Esophagus (tissue), 2 donors: ENCODE data around the gene SMYD3. TPM values are rescaled to one million over a fixed set of nuclear protein-coding genes. Genes with fewer than 3 reads are reported as not detected.

ENCODE experiments used
- H3K27ac ChIP-seq, 2 donors: one replicate each; pipeline ENCODE4 v1.5.1; 2013; ENCODE audit warnings: low read depth in 2 of 2, mild to moderate bottlenecking in 2 of 2, inconsistent platforms in 1 of 2, low read length in 1 of 2, moderate library complexity in 1 of 2
- H3K27me3 ChIP-seq, 2 donors: one replicate each; pipeline ENCODE4 v1.6.1; 2013; ENCODE audit warnings: low read length in 2 of 2, control low read depth in 1 of 2, mild to moderate bottlenecking in 1 of 2; ENCODE audit not compliant: insufficient read depth in 2 of 2, control insufficient read depth in 1 of 2
- H3K36me3 ChIP-seq, 2 donors: one replicate each; pipeline ENCODE4 v1.6.1; 2013; ENCODE audit warnings: low read length in 1 of 2; ENCODE audit not compliant: control insufficient read depth in 2 of 2, insufficient read depth in 2 of 2
- H3K4me1 ChIP-seq, 2 donors: one replicate each; pipeline ENCODE4 v1.6.1; 2013; ENCODE audit warnings: low read length in 1 of 2; ENCODE audit not compliant: control insufficient read depth in 2 of 2, insufficient read depth in 2 of 2
- H3K4me3 ChIP-seq, 2 donors: one replicate each; pipeline ENCODE4 v1.5.1; 2013; ENCODE audit warnings: low read length in 2 of 2, mild to moderate bottlenecking in 2 of 2, low read depth in 1 of 2, moderate library complexity in 1 of 2
- H3K9me3 ChIP-seq, 2 donors: one replicate each; pipeline ENCODE4 v1.6.1; 2013; ENCODE audit warnings: mild to moderate bottlenecking in 2 of 2, low read depth in 1 of 2, low read length in 1 of 2, moderate library complexity in 1 of 2; ENCODE audit not compliant: control insufficient read depth in 2 of 2, insufficient read depth in 1 of 2
- WGBS, 2 donors: extraction: QIAGEN DNeasy Blood & Tissue Kit; methylation state at CpG; one replicate each; pipeline ENCODE4 v1.1.7; 2013; 5-methylcytosine and 5-hydroxymethylcytosine counted together
- polyA plus RNA-seq, 2 donors: library from polyadenylated mRNA; stranded (reverse); fragments of 200-250 nt; gene quantifications; one replicate each; pipeline ENCODE4 v1.2.3, GENCODE V29; 2013
- donor health status: healthy with polysubstance abuse.
- donor health status: Bipolar disorder and iron deficiency.

Gene SMYD3
- polyA plus RNA-seq, 2 donors, result 5.0 to 5.7 TPM

DNA sequence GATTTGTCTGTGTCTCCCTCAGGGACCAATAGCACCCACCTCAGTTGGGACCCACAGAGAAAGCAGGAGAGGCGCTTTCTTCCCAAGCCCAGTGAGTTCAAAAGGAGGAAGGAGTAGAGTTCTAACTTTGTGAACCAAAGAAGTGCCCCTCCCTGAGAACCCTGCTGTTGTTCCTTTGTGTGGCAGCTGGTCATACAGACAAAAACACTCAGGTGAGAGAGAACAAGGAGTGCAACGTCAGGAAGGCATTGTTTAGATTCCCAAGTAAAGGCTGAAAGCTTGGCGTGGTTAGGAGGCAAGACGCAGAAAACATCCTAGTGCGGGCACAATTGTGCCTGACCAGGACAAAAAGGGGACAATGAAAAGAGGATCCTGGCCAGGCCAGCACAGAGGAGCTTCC is 697.7 kb downstream of the SMYD3 start:
- WGBS, 2 donors, result 87 to 90% methylated on average over 5 of the region's 5 CpGs
- Histone ChIP-seq H3K36me3 (no peaks in the 10 kb centered on the region), H3K4me3 (no peak overlapping the region), H3K9me3 (no peaks in the 10 kb centered on the region), H3K27ac (no peak overlapping the region), H3K4me1 (peaks cover 0 to 2% of the 10 kb centered on the region in 2 donors), H3K27me3 (no peaks in the 10 kb centered on the region)

DNA sequence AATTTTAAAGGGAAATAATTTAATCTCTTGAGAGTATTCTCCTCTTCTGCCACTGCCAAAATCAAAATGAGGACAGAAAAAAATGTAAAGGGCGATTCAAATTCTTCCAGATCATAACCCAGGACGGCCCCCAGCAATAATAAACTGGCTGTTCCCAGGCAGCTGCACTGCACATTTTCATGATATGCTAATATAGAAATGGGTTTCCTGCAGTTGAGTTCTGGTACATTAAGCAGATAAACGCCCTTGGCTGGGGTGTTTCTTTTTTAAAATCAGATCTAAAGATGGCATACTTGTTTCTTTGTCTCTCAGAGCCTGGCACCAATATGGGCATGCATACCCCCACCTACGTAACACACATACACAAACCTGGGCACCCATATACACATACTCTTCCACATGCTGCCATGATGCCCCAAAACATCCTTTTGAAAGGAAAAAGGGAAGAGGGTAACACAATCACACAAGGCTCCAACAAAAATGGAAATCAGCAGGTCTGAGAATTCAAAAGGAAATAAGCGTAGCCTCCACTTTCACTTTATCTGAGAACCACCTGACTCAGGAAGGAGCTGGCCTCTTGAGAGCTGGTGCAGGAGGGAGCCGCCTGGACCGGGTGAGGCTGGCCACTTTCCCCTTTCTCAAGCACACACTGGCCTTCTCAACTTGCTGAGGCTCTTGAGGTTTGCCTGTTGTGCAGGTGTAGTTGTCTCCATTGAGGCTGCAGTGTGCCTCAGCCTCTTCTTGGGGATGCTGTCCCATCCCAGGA is 698.9 kb downstream of the SMYD3 start:
- Histone ChIP-seq H3K4me3 (no peak overlapping the region), H3K9me3 (no peaks in the 10 kb centered on the region), H3K27ac (no peak overlapping the region), H3K36me3 (no peaks in the 10 kb centered on the region), H3K4me1 (peaks cover 0 to 2% of the 10 kb centered on the region in 2 donors), H3K27me3 (no peaks in the 10 kb centered on the region)
- WGBS, 2 donors, result 64 to 67% methylated on average over 7 of the region's 7 CpGs

DNA sequence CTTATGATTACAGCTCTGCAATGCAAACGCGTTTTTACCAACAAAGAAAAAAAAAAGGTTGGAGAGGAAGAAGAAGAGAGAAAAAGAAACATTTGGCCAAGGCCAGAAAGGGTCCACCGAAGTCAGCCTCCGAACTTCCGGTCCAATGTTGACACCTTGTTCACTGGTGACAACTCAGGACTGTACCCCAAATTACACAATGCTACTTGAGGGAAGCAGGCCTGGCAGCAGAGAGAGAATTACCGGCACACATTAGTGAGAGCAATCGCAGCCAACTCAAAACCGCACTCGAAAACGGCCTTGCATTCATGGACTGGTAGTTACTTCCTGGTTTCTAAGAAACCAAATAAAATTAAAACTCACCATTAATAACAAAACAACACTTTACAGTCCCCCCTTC is 699.8 kb downstream of the SMYD3 start:
- Histone ChIP-seq H3K36me3 (no peaks in the 10 kb centered on the region), H3K9me3 (no peaks in the 10 kb centered on the region), H3K4me3 (no peak overlapping the region), H3K27ac (no peak overlapping the region), H3K27me3 (no peaks in the 10 kb centered on the region), H3K4me1 (peaks cover 0 to 2% of the 10 kb centered on the region in 2 donors)
- 71 to 73% methylated on average over 10 of the region's 10 CpGs for WGBS, 2 donors

DNA sequence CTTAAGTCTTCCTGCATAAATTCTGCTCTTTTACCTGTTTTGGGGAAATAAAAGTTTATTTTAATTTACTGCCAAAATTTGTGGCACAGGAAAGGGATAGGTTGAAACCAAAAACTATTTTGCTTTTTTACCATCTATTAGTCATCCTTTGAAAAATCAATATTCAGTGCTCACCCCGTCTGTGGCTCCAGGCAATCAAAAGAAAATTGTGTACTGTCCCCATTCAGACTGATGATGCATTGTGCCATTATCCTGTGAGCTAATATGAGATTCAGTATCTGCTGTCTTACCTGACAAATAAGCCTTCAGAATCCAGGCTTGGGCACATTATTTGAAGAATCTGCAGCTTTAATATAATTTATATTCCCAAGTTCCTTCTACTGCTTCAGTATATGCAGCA is 701.5 kb downstream of the SMYD3 start:
- Histone ChIP-seq H3K4me3 (no peak overlapping the region), H3K36me3 (no peaks in the 10 kb centered on the region), H3K27ac (no peak overlapping the region), H3K27me3 (no peaks in the 10 kb centered on the region), H3K9me3 (no peaks in the 10 kb centered on the region), H3K4me1 (peaks cover 0 to 2% of the 10 kb centered on the region in 2 donors)
- WGBS, 2 donors, result 0 to 1% methylated on average over 1 of the region's 1 CpG

DNA sequence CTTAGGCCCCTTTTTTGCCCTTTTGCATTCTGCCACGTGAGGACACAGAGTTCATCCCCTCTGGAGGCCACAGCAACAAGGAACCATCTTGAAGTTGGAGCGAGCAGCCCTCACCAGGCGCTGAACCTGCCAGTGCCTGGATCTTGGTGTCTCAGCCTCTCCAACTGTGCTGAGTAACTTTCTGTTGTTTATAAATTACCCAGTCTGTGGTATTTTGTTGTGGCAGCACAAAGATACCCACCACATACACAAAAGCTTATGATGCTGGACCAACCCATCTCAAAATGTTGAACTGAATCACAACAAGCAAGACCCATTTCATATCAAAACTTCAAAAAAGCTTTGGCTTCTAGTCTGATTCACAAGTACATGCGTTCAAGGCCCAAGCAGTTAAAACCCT is 702.4 kb downstream of the SMYD3 start:
- 86 to 97% methylated on average over 4 of the region's 4 CpGs for WGBS, 2 donors
- Histone ChIP-seq H3K9me3 (no peaks in the 10 kb centered on the region), H3K27ac (no peak overlapping the region), H3K27me3 (no peaks in the 10 kb centered on the region), H3K4me3 (no peak overlapping the region), H3K36me3 (no peaks in the 10 kb centered on the region), H3K4me1 (peaks cover 0 to 2% of the 10 kb centered on the region in 2 donors)

DNA sequence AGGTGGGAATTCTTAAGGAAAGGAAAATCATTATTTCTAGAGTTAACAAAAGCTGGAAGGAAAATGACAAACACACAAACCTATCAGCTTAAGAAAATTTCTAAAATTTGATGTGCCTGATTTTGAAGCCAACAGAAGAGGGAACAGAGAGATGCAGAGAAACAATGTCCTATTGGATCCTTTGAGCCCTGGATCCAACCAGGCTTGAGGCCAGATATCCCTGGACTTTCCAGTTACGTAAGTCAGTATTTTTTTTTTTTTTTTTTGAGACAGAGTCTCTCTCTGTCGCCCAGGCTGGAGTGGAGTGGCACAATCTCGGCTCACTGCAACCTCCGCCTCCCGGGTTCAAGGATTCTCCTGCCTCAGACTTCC is 703.4 kb downstream of the SMYD3 start:
- H3K4me1 ChIP-seq, result peaks cover 0 to 2% of the 10 kb centered on the region in 2 donors
- no peak overlapping the region for H3K27ac ChIP-seq
- no peak overlapping the region for H3K4me3 ChIP-seq
- H3K27me3 ChIP-seq, result no peaks in the 10 kb centered on the region
- 89 to 96% methylated on average over 5 of the region's 5 CpGs for WGBS, 2 donors
- H3K9me3 ChIP-seq, result no peaks in the 10 kb centered on the region
- no peaks in the 10 kb centered on the region for H3K36me3 ChIP-seq

DNA sequence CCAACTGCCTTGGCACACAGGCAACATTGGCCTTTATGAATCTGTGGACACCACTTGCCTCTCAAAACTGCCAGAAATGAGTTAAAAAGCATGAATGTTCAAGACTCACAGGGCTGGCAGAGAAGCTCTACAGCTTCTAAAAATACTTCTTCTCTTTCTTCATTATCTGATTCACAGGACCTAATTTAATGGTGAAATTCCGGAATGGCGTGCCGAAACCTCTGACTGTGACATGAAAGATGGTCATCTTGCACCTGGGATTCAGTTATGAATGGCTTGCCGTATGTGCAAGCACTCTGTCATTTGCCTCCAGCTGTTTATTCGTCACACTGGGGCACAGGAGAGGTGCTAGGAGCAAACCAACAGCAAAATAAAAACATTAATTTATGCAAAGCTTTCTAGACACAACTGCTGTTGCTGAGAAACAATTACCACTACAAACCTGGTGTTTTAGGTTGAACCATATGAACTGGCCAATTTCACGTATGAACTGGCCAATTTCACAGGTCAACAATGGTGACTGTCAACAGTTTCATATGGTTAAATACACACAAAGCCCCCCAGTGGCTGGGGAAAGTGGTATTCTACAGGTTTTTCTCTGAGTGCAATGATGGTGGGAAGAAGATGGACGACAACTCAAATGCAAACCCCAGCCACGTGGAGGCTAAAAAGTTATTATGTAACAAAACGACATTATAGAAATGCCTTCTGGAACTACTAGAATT is 704.0 kb downstream of the SMYD3 start:
- Histone ChIP-seq H3K9me3 (no peaks in the 10 kb centered on the region), H3K36me3 (no peaks in the 10 kb centered on the region), H3K27ac (no peak overlapping the region), H3K4me3 (no peak overlapping the region), H3K27me3 (no peaks in the 10 kb centered on the region), H3K4me1 (peaks cover 0 to 2% of the 10 kb centered on the region in 2 donors)
- 93 to 95% methylated on average over 9 of the region's 9 CpGs for WGBS, 2 donors

DNA sequence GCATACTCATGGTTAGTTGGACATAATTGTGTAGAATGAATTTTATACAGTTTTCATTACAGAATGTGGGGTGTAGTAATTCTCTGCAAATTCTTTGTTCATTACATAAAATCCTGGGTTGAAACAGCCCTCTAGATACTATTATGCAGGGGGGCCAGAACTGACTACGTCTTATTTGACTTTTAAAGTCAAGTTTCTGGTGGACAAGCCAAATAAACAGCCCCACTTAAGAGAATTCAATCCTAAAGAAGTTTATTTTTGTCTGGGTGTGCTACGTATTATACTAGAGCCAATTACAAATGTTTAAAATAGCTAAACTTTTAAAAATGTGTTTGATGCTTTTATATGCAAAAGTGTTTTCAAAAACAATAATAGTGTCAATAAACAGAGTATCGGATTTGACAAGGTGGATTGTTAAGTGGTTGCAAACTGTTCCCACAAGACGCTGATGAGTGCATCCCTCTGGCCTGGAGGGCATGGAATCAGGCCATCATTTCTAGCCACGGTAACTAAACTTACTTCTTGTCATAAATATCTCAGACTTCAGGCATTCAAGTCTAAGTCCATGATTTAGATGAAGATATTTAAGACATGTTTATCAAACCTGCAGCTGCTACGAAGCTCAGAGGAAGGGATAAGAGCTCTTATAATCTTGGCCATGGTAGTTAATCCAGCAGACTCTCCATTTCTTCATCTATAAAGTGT is 706.0 kb downstream of the SMYD3 start:
- H3K36me3 ChIP-seq, result no peaks in the 10 kb centered on the region
- no peak overlapping the region for H3K4me3 ChIP-seq
- no peak overlapping the region for H3K27ac ChIP-seq
- H3K9me3 ChIP-seq, result no peaks in the 10 kb centered on the region
- 59 to 73% methylated on average over 6 of the region's 6 CpGs for WGBS, 2 donors
- H3K27me3 ChIP-seq, result no peaks in the 10 kb centered on the region
- no peaks in the 10 kb centered on the region for H3K4me1 ChIP-seq

DNA sequence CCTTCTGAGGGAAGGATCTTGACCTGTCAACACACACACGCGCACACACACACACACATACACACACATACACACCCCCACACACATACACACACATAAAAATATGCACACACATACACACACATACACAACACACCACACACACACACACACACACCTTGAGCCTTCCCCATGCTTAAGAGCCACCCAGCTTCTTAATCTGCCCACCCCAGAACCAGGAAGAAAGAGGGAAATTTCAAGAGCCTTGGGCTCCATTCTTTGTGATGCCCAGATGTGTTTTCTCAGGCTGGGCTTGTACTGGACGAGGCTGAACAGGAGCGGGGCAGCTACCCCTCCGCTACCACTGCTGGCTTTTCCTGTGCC is 708.7 kb downstream of the SMYD3 start:
- Histone ChIP-seq H3K4me3 (no peak overlapping the region), H3K9me3 (no peaks in the 10 kb centered on the region), H3K27ac (no peak overlapping the region), H3K4me1 (no peaks in the 10 kb centered on the region), H3K27me3 (no peaks in the 10 kb centered on the region), H3K36me3 (no peaks in the 10 kb centered on the region)
- WGBS, 2 donors, result 67 to 70% methylated on average over 5 of the region's 5 CpGs
